Measurements from ENCODE around the gene SEPHS2. TPM values are rescaled to one million over a fixed set of nuclear protein-coding genes. Genes with fewer than 3 reads are reported as not detected.

SEPHS2 gene
- total and polyA plus RNA-seq, 2 donors (not counting 3 experiments of a cell fraction or from before 2014, with no cell fraction given), result 22.9 to 32.8 TPM

DNA sequence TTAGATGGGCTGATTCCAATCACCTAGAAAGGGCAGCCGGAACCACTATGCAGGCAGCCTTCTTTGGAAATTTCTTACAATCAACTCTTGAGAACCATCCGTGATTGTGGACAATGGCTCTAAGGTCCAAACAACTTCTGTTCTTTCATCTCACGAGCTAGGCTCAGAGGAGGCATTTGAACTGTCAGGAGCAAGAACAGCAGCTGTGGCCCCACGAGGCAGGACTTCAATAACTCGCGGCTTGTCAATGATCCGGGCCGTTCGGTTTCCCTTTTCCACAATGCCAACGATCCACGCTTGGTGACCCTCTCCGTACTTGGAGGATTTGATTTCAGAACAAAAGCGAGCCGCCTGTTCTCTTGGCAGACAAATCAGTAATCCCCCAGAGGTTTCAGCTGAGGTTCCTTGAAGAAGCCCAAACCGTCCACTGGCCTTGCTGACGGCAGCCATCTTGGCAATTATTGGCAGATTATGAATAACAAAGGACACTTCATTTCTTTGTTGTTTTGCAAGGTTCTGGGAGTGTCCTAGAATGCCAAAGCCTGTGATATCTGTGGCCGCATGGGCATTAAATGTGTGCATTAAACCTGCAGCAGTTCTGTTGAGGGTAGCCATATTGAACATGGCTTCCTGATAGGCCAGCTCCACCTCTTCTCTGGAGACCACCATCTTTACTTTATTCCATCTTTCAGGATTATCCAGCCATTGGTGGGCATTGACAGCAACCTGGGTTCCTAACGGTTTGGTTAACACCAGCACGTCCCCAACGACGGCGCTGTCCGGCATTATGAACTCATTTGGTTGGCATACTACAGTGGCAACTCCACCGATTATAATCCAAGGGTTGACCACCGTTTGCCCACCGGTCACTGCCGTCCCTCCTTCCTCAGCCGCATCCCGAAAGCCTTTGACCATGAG is 1.2 kb downstream of the SEPHS2 start:
- Histone ChIP-seq H3K4me1 (ENCODE audit: control insufficient read depth, extremely low read depth, insufficient read depth, low read length) (peaks cover 11% of the 10 kb centered on the region), H3K9ac (replicated peaks; ENCODE audit: extremely low read depth, insufficient read depth, low read length) (peak overlapping the region; percentile 85), H3K79me2 (ENCODE audit: control insufficient read depth, insufficient read depth, low read length) (peaks cover 12% of the 10 kb centered on the region), H3K27ac (ENCODE audit: insufficient read depth, low read depth, low read length) (no peak overlapping the region), H3K9me1 (replicated peaks; ENCODE audit: control insufficient read depth, extremely low read depth, insufficient read depth, low read length) (no peaks in the 10 kb centered on the region), H2AFZ (ENCODE audit: low read depth, low read length) (no peak overlapping the region), H3K4me3 (replicated peaks in 1 of 3; ENCODE audit: insufficient read depth in 1 of 3, low read depth in 1 of 3, low read length in 3 of 3) (peak overlapping the region in 2 of 3 experiments; percentile 57 to 79), H3K36me3 (ENCODE audit: control insufficient read depth in 2 of 2, extremely low read depth in 1 of 2, insufficient read depth in 2 of 2, low read length in 2 of 2) (no peaks in the 10 kb centered on the region), H3K9me3 (replicated peaks; ENCODE audit: control insufficient read depth, insufficient read depth, low read length) (no peaks in the 10 kb centered on the region), H3K27me3 (ENCODE audit: control insufficient read depth in 2 of 2, insufficient read depth in 2 of 2, low read length in 2 of 2) (no peaks in the 10 kb centered on the region), H4K20me1 (replicated peaks; ENCODE audit: control insufficient read depth, extremely low read depth, insufficient read depth, low read length) (no peaks in the 10 kb centered on the region), H3K4me2 (ENCODE audit: insufficient read depth, low read length) (peak overlapping the region; percentile 57)
- intact Hi-C loops (cut with micrococcal nuclease), result loop anchor here (1.0 to 5.0 kb wide), 7 partner anchors 26 to 248 kb away; partner anchors contain the start of genes ZNF689 and ZNF747
- dilution Hi-C loops (cut with MboI; ENCODE audit: extremely low pct_ligation_motif_present, low sequenced_read_pairs), result no loop called here
- no peak for FAIRE-seq
- ChIA-PET POLR2A (interaction anchor here (0.5 to 1.0 kb wide), 2 partner anchors 23 to 127 kb away, joined by 3 to 4 read pairs; partner anchors contain the start of gene ZNF688), CTCF (interaction anchor here (1.7 to 2.5 kb wide), 2 partner anchors 15 to 27 kb away, joined by 7 to 15 read pairs; partner anchors contain the start of gene DCTPP1)
- DNase-seq (ENCODE audit: low read depth, low spot score), result no peak
- TF ChIP-seq FOS (IDR thresholded peaks at IDR 0.05; ENCODE audit: borderline replicate concordance, insufficient read depth, low read length), result no peak
- TF ChIP-seq MYC (IDR thresholded peaks at IDR 0.05; ENCODE audit: low read depth, low read length), result no peak
- no peak for TF ChIP-seq JUN (IDR thresholded peaks at IDR 0.05; ENCODE audit: borderline replicate concordance, insufficient read depth, insufficient read length, low read depth)
- TF ChIP-seq, protein P1, sequence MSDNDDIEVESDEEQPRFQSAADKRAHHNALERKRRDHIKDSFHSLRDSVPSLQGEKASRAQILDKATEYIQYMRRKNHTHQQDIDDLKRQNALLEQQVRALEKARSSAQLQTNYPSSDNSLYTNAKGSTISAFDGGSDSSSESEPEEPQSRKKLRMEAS (IDR thresholded peaks at IDR 0.05; ENCODE audit: insufficient read depth, insufficient read length), result no peak
- TF ChIP-seq POLR2AphosphoS5 (IDR thresholded peaks at IDR 0.05; ENCODE audit: insufficient read depth, low read depth, low read length), result no peak
- no peak for TF ChIP-seq POLR2A (IDR thresholded peaks at IDR 0.05; ENCODE audit: low read depth, low read length)
- no peak for TF ChIP-seq GATA2 (IDR thresholded peaks at IDR 0.05; ENCODE audit: insufficient read depth, insufficient read length, low read depth, low read length)
- TF ChIP-seq, protein P2, sequence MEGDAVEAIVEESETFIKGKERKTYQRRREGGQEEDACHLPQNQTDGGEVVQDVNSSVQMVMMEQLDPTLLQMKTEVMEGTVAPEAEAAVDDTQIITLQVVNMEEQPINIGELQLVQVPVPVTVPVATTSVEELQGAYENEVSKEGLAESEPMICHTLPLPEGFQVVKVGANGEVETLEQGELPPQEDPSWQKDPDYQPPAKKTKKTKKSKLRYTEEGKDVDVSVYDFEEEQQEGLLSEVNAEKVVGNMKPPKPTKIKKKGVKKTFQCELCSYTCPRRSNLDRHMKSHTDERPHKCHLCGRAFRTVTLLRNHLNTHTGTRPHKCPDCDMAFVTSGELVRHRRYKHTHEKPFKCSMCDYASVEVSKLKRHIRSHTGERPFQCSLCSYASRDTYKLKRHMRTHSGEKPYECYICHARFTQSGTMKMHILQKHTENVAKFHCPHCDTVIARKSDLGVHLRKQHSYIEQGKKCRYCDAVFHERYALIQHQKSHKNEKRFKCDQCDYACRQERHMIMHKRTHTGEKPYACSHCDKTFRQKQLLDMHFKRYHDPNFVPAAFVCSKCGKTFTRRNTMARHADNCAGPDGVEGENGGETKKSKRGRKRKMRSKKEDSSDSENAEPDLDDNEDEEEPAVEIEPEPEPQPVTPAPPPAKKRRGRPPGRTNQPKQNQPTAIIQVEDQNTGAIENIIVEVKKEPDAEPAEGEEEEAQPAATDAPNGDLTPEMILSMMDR (IDR thresholded peaks at IDR 0.05; ENCODE audit: extremely low read depth in 1 of 2, insufficient read depth in 1 of 2, low read depth in 1 of 2, low read length in 2 of 2), result no peak
- TF ChIP-seq EZH2 (IDR thresholded peaks at IDR 0.05; ENCODE audit: borderline replicate concordance, low read depth, low read length, severe bottlenecking), result no peak
- BruUV-seq (replicated peaks), result no TSS peak
